Measurements from ENCODE around the gene SHMT2. TPM values are rescaled to one million over a fixed set of nuclear protein-coding genes. Genes with fewer than 3 reads are reported as not detected.

Gene SHMT2
- total RNA-seq, 1 donor from 2014 or later, result 268 TPM

DNA sequence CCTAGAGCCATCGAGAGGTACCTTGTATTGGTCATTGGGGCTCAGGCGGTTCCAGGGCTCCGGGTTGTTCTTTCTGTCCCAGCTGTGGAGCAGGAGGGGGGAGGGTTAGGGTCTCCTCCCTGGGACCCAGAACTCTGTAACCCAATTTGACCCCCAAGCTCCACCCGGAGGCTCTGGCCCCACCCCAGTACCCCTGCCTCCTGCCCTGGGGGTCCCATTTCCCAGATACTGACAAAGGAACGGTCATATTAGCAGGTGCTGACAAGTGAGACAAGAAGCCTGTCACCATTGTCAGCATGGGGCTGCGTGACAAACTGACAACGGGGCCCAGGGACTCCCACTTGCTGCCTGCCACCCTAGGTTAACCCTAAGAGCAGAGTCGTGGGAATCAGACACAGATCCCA, 6.2 kb downstream of the SHMT2 start:
- Mint-ChIP-seq H3K4me3 (no peak overlapping the region), H3K4me1 (peaks cover 92% of the 10 kb centered on the region), H3K9me3 (no peaks in the 10 kb centered on the region), H3K27ac (peak overlapping the region; percentile 96), H3K27me3 (peaks cover 8% of the 10 kb centered on the region), H3K36me3 (ENCODE audit: low read depth) (peaks cover 44% of the 10 kb centered on the region)
- POLR2A ChIA-PET, result interaction anchor here (9.0 kb wide), 2 partner anchors 9 to 20 kb away, joined by 175 to 268 read pairs; partner anchors contain the start of genes NXPH4 and SHMT2
- intact Hi-C loops (cut with micrococcal nuclease), result no loop called here
- DNase-seq (no peak), ATAC-seq (ENCODE audit: low read depth) (no peak)
- CTCF ChIA-PET, result interaction anchor here (9.0 to 20.9 kb wide), 2 partner anchors 11 to 20 kb away, joined by 113 to 390 read pairs; partner anchors contain the start of gene NXPH4
- TF ChIP-seq, protein P1, sequence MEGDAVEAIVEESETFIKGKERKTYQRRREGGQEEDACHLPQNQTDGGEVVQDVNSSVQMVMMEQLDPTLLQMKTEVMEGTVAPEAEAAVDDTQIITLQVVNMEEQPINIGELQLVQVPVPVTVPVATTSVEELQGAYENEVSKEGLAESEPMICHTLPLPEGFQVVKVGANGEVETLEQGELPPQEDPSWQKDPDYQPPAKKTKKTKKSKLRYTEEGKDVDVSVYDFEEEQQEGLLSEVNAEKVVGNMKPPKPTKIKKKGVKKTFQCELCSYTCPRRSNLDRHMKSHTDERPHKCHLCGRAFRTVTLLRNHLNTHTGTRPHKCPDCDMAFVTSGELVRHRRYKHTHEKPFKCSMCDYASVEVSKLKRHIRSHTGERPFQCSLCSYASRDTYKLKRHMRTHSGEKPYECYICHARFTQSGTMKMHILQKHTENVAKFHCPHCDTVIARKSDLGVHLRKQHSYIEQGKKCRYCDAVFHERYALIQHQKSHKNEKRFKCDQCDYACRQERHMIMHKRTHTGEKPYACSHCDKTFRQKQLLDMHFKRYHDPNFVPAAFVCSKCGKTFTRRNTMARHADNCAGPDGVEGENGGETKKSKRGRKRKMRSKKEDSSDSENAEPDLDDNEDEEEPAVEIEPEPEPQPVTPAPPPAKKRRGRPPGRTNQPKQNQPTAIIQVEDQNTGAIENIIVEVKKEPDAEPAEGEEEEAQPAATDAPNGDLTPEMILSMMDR (IDR thresholded peaks at IDR 0.05), result no peak

DNA sequence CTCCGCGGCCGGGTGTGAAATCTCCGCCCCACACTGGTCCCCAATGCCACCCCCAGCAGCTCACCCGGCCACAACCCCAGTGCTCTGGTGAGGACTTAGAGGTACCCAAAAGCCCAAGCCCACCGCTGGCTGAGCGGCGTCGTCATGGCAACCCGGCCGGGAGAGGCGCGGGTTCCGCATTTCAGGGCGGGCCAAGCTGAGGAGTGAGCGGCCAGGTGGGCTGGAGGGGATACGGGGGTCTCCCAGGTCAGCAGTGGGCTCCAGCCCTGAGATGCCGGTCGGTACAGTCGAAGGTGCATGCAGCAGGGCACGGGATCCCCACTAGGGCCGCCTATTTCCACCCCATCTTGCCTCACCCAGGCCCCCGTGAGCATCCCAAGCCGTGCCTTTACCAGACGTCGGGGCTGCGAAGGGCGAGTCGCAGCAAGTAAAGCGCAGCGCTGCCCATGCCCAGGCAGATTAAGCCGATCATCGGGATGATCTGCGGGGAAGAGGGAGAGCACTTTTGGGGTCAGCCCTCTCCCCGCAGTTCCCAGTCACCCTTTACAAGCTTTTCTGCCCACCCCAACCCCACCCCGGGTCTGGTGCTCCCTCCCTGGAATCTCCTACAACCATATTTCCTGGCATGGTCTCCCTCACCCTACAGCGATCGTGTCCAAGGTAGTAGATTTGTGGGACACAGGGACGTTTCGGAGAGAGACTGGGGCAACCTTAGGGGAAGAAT, 6.9 kb downstream of the SHMT2 start:
- peak overlapping the region; percentile 35 for H3K4me3 Mint-ChIP-seq
- H3K36me3 Mint-ChIP-seq (ENCODE audit: low read depth), result peaks cover 39% of the 10 kb centered on the region
- peaks cover 8% of the 10 kb centered on the region for H3K27me3 Mint-ChIP-seq
- intact Hi-C loops (cut with micrococcal nuclease), result no loop called here
- ChIA-PET CTCF (interaction anchor here (9.0 to 20.9 kb wide), 2 partner anchors 12 to 20 kb away, joined by 113 to 390 read pairs; partner anchors contain the start of gene NXPH4), POLR2A (interaction anchor here (9.0 kb wide), 2 partner anchors 10 to 21 kb away, joined by 175 to 268 read pairs; partner anchors contain the start of genes NXPH4 and SHMT2)
- ATAC-seq (ENCODE audit: low read depth) (no peak), DNase-seq (no peak)
- H3K27ac Mint-ChIP-seq, result peak overlapping the region; percentile 96
- no peaks in the 10 kb centered on the region for H3K9me3 Mint-ChIP-seq
- H3K4me1 Mint-ChIP-seq, result peaks cover 92% of the 10 kb centered on the region
- TF ChIP-seq, protein P1 (IDR thresholded peaks at IDR 0.05), result no peak

DNA sequence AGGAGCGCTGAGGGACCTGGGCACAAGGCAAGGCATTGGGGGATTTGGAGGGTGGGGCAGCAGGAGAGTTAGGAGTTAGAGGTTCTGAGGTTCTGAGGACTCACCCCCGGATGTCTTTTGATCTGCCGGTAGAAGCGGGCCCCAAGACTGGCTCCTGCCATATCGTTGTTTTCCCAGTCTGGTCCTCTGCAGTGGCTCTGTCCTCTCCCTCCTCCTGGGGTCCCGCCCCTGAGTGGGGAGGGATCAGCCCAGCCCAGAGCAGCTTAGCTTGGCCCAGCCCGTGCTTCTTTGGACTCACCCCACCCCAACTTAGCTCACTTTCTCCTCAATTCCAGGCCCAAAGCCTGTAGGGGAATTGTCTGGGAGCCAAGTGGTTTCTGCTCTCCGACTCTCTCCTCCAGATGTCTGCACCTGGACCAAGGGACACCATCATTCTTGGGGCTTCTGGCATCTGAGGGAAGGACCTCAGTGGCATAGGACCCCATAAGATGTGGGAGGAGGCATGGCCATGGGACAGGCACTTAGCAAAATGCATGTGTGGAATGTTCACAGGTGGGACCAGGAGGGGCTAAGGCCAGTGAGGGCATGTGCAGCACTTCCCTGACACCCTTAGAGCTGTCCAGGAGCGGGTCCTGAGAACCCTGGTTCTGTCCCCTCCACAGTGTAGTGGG, 7.5 kb downstream of the SHMT2 start:
- TF ChIP-seq, protein P1 (IDR thresholded peaks at IDR 0.05), result no peak
- ATAC-seq (ENCODE audit: low read depth) (no peak), DNase-seq (no peak)
- Mint-ChIP-seq H3K9me3 (no peaks in the 10 kb centered on the region), H3K4me3 (peak overlapping the region; percentile 79), H3K36me3 (ENCODE audit: low read depth) (peaks cover 32% of the 10 kb centered on the region), H3K4me1 (peaks cover 92% of the 10 kb centered on the region), H3K27ac (no peak overlapping the region), H3K27me3 (peaks cover 8% of the 10 kb centered on the region)
- ChIA-PET POLR2A (interaction anchor here (9.0 kb wide), 2 partner anchors 11 to 21 kb away, joined by 175 to 268 read pairs; partner anchors contain the start of genes NXPH4 and SHMT2), CTCF (interaction anchor here (9.0 to 20.9 kb wide), 2 partner anchors 13 to 21 kb away, joined by 113 to 390 read pairs; partner anchors contain the start of gene NXPH4)
- intact Hi-C loops (cut with micrococcal nuclease), result no loop called here

DNA sequence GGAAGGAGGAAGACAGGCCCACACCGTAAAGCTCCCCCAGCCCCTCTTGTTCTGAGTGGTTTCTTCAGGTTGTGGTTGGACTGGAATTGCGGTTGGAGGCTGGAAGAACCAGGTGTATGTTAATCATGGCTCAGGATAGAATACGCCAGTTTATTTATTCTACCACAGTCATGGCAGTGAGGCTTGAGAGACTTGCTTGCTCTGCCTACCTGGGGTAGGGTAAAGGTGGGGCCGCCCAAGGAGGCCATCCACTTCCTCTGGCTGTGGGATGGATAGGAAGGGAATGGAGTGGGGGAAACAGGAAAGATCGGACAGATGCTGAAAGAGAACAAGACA, 8.1 kb downstream of the SHMT2 start:
- ChIA-PET CTCF (interaction anchor here (3.6 to 20.9 kb wide), 3 partner anchors 8 to 21 kb away, joined by 35 to 390 read pairs (median 113); partner anchors contain the start of genes NXPH4 and SHMT2), POLR2A (interaction anchor here (9.0 kb wide), 2 partner anchors 11 to 22 kb away, joined by 175 to 268 read pairs; partner anchors contain the start of genes NXPH4 and SHMT2)
- intact Hi-C loops (cut with micrococcal nuclease), result no loop called here
- H3K27me3 Mint-ChIP-seq, result peaks cover 8% of the 10 kb centered on the region
- H3K27ac Mint-ChIP-seq, result no peak overlapping the region
- peaks cover 94% of the 10 kb centered on the region for H3K4me1 Mint-ChIP-seq
- H3K4me3 Mint-ChIP-seq, result peak overlapping the region; percentile 79
- H3K36me3 Mint-ChIP-seq (ENCODE audit: low read depth), result peaks cover 28% of the 10 kb centered on the region
- no peaks in the 10 kb centered on the region for H3K9me3 Mint-ChIP-seq
- TF ChIP-seq, protein P1 (IDR thresholded peaks at IDR 0.05), result no peak
- ATAC-seq (ENCODE audit: low read depth) (no peak), DNase-seq (no peak)
